ENCODE results near the gene TSPAN12. TPM values are rescaled to one million over a fixed set of nuclear protein-coding genes. Genes with fewer than 3 reads are reported as not detected.

The TSPAN12 gene
- total and polyA plus RNA-seq, 2 of the 8 experiments (the other 6 are each of a cell fraction or from before 2014, with no cell fraction given) = 6.1 to 17.9 TPM

DNA sequence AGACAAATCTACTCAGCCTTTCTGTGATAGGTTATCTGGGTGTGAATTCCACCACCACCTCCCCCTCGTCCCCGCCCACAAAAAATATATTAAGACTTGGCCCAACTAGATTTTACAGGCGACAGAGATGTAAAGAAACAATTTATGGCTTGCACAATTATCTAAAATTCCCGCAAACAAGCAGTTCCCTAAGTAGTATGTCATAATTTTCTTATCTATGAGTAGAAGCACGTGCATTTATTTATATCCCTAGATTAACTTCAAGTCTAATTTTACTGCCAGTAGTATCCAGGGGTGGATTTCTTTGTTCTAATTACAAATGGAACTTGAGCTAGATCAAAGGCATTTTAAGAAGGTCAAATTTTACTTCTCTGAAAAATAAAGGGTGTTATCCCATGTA is 1.7 kb downstream of the TSPAN12 start:
- H3K56ac ChIP-seq (replicated peaks; ENCODE audit: insufficient read length, low read depth, low read length) = no peak overlapping the region
- H2BK12ac ChIP-seq (ENCODE audit: low read depth, low read length) = no peak overlapping the region
- H3K18ac ChIP-seq (ENCODE audit: extremely low read depth, low read length) = no peak overlapping the region
- no peak for DNase-seq (ENCODE audit: low read depth in 1 of 2, low spot score in 2 of 2)
- H3K27me3 ChIP-seq (replicated peaks in 1 of 4; ENCODE audit: control insufficient read depth in 3 of 4, extremely low read depth in 1 of 4, insufficient read depth in 3 of 4, low read length in 3 of 4) = no peaks in the 10 kb centered on the region
- H4K5ac ChIP-seq (ENCODE audit: insufficient read length, low read depth, low read length) = no peak overlapping the region
- WGBS, 2 experiments (ENCODE audit: extremely low coverage in 1 of 2, insufficient coverage in 1 of 2, insufficient read length in 1 of 2, insufficient replicate concordance in 2 of 2, low coverage in 1 of 2, low lambda C conversion rate in 2 of 2, missing lambda C conversion rate in 1 of 2) = 86% methylated on average over 5 of the region's 5 CpGs; no CpG with 5 or more reads in 1 of the 2 experiments
- H3K9me3 ChIP-seq (ENCODE audit: insufficient read depth in 2 of 2, low read depth in 1 of 2, low read length in 1 of 2) = no peaks in the 10 kb centered on the region
- H3K36me3 ChIP-seq (ENCODE audit: control insufficient read depth in 2 of 4, insufficient read depth in 4 of 4, low read length in 3 of 4) = no peaks in the 10 kb centered on the region
- ChIA-PET POLR2A (ENCODE audit: partially characterized antibody) (interaction anchor here (0.9 to 1.4 kb wide), 3 partner anchors 9 to 27 kb away, joined by 3 read pairs; no protein-coding TSS in a partner anchor), CTCF (ENCODE audit: partially characterized antibody) (interaction anchor here (1.1 to 2.4 kb wide), 3 partner anchors 8 to 22 kb away, joined by 4 to 13 read pairs (median 5); no protein-coding TSS in a partner anchor)
- FAIRE-seq = no peak
- H4K20me1 ChIP-seq (replicated peaks in 1 of 2; ENCODE audit: control insufficient read depth in 1 of 2, insufficient read depth in 2 of 2, low read length in 2 of 2) = no peaks in the 10 kb centered on the region
- H2BK20ac ChIP-seq (ENCODE audit: low read length) = no peak overlapping the region
- H3K79me2 ChIP-seq (ENCODE audit: control insufficient read depth in 1 of 2, insufficient read depth in 2 of 2, low read length in 2 of 2) = no peaks in the 10 kb centered on the region
- H4K8ac ChIP-seq (ENCODE audit: extremely low read depth, insufficient read depth, low read length) = no peak overlapping the region
- peak overlapping the region; percentile 60 to 78 (median 68); a peak in 7 of 8 replicates for H3K4me3 ChIP-seq (ENCODE audit: extremely low read depth in 1 of 4, insufficient read depth in 2 of 4, low read depth in 3 of 4, low read length in 4 of 4)
- no peak overlapping the region for H2BK120ac ChIP-seq (replicated peaks; ENCODE audit: low read depth, low read length)
- no peak overlapping the region for H2BK15ac ChIP-seq (ENCODE audit: low read length)
- H3K4me2 ChIP-seq (ENCODE audit: insufficient read depth in 1 of 2, low read depth in 2 of 2, low read length in 2 of 2) = peak overlapping the region; percentile 84 to 92
- no peak overlapping the region for H3K14ac ChIP-seq (ENCODE audit: insufficient read length)
- no peaks in the 10 kb centered on the region for H3K79me1 ChIP-seq (ENCODE audit: low read depth, low read length)
- no peak overlapping the region for H4K91ac ChIP-seq (replicated peaks; ENCODE audit: insufficient read length, low read length)
- peaks cover 0 to 5% (median 2%) of the 10 kb centered on the region in 4 experiments; a peak in 3 of 7 replicates for H3K4me1 ChIP-seq (replicated peaks in 1 of 4; ENCODE audit: control insufficient read depth in 3 of 4, insufficient read depth in 4 of 4, low read length in 3 of 4)
- H3K4ac ChIP-seq (replicated peaks; ENCODE audit: insufficient read length, low read depth, low read length) = no peak overlapping the region
- H2AK5ac ChIP-seq (ENCODE audit: low read depth, low read length) = no peak overlapping the region
- 0 out of 2 replicates have a peak overlapping the region, but pooled peaks have one; percentile 97 for H2AFZ ChIP-seq (ENCODE audit: low read length)
- H2BK5ac ChIP-seq (ENCODE audit: low read depth, low read length) = no peak overlapping the region
- no peak overlapping the region for H3K23ac ChIP-seq (ENCODE audit: insufficient read length)
- H3K27ac ChIP-seq (ENCODE audit: low read depth, low read length) = no peak overlapping the region
- peaks cover 11% of the 10 kb centered on the region for H3K23me2 ChIP-seq (ENCODE audit: low read depth, low read length)
- no peak overlapping the region for H3K9ac ChIP-seq (replicated peaks in 1 of 4; ENCODE audit: extremely low read depth in 1 of 4, low read depth in 3 of 4, low read length in 3 of 4)
- TF ChIP-seq KDM4A (IDR thresholded peaks at IDR 0.05; ENCODE audit: low read depth, low read length, severe bottlenecking) (no peak), POU5F1 (IDR thresholded peaks at IDR 0.05; ENCODE audit: low read depth, low read length) (no peak), RBBP5 (IDR thresholded peaks at IDR 0.05; ENCODE audit: borderline replicate concordance, low read depth, low read length) (no peak), EP300 (IDR thresholded peaks at IDR 0.05; ENCODE audit: borderline replicate concordance in 1 of 2, low read depth in 2 of 2, low read length in 2 of 2) (no peak), CHD1 (IDR thresholded peaks at IDR 0.05; ENCODE audit: low read depth, low read length) (no peak), SIRT6 (IDR thresholded peaks at IDR 0.05; ENCODE audit: low read length) (no peak), BACH1 (IDR thresholded peaks at IDR 0.05; ENCODE audit: low read length) (no peak), SP4 (IDR thresholded peaks at IDR 0.05; ENCODE audit: low read length) (no peak), POLR2AphosphoS5 (IDR thresholded peaks at IDR 0.05; ENCODE audit: low read depth, low read length) (no peak)
- TF ChIP-seq, protein P1, sequence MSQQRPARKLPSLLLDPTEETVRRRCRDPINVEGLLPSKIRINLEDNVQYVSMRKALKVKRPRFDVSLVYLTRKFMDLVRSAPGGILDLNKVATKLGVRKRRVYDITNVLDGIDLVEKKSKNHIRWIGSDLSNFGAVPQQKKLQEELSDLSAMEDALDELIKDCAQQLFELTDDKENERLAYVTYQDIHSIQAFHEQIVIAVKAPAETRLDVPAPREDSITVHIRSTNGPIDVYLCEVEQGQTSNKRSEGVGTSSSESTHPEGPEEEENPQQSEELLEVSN (IDR thresholded peaks at IDR 0.05) = no peak
- TF ChIP-seq, protein P2, sequence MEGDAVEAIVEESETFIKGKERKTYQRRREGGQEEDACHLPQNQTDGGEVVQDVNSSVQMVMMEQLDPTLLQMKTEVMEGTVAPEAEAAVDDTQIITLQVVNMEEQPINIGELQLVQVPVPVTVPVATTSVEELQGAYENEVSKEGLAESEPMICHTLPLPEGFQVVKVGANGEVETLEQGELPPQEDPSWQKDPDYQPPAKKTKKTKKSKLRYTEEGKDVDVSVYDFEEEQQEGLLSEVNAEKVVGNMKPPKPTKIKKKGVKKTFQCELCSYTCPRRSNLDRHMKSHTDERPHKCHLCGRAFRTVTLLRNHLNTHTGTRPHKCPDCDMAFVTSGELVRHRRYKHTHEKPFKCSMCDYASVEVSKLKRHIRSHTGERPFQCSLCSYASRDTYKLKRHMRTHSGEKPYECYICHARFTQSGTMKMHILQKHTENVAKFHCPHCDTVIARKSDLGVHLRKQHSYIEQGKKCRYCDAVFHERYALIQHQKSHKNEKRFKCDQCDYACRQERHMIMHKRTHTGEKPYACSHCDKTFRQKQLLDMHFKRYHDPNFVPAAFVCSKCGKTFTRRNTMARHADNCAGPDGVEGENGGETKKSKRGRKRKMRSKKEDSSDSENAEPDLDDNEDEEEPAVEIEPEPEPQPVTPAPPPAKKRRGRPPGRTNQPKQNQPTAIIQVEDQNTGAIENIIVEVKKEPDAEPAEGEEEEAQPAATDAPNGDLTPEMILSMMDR (IDR thresholded peaks at IDR 0.05; ENCODE audit: control extremely low read depth in 1 of 3, insufficient read depth in 1 of 3, low read depth in 1 of 3, low read length in 3 of 3) = no peak

All from H1 (cell line).